Measurements from ENCODE around the gene ABCB4.

The ABCB4 gene

DNA sequence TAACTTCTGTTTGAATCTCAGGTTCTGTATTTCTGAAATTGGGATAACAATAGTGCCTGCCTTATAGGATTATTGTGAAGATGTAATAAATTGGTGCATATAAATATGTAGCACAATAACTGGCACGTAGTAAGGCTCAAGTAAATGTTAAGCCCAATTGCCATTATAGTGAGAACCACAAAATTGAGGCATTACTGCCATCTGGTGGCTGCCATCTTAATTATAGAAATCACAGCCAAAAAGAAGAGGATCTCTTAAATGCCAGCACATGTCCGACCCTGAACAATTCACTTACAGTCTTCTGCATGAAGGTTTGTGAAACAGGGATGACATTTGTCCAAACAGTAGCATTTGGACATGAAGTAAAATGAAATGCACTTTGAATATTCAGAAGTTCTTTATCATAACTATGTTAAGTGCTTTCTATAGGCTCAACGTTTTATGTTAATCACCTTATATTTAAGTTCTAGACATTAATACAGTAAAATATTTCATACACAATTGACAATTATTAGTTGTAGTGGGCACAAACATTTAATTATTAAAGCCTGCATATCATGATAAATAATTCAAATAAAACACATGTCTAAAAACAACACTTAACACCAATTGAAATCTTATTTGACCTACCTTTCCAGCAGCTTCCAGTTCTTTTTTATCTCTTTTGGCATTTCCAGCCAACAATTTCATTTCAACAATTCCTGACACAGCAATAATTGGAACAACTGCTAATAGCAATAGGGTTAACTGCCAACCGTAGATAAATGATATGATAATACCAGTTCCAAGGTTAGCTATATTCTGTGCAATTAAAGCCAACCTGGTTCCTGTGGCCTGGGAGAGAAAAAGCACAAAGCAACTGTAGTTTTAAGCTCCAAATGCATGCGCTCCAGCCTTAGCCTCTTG is 58.5 kb downstream of the ABCB4 start:
- DNase-seq = no peak

DNA sequence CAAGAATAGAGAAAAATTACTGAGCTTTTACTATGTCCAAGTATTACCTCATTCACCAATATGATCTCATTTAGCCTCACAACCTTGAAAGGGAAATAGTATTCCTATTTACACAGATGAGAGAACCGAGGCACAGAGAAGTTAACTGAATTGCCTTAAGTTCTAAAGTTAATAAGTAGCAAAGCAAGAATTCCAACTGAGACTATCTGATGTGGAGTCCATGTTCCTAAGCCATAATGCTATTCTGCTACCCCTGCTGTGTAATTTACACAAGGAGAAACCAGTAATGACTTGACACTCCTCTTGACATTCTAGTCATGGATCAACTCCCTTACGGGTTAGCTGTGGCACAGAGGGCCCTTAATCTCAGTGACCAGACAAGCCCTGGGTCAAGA is 60.7 kb downstream of the ABCB4 start:
- no peak for DNase-seq

DNA sequence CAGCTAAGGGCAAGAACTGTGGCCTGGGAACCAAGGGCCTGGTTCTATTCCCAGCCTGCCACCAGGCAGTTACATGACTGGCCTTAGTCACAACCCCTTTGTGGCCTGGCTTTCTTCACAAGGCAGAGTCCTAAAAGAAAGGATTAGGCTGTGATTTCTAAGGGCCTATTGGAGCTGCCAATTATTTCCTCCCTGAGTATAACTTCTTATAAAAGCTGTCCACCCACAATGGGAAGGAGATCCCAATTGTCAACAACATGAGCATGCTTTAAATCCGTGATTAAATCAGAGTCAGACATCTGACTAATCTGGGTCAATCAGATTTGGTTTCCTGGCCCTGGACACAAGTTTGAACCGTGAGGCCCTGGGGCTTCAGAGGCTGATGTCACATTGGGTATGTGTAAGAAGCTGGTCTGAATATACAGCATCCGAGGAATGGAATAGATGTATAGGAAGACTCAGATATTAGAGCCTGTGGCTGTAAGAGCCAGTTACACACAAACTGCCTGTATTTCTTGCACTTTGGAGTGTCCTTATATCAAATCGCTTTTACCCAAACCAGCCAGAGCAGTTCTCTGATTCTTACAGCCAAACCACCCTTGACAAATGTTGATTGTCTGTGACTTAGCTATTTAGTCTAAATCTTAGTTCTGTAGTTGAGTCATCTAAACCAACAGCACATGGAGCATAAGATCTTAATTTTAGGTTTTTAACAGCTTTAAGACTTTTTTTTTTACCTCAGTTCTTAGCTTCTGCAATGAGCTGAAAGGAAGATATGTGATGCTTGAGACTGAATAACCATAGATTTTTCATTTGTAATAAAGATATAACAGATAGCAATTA is 61.3 kb downstream of the ABCB4 start:
- no peak for DNase-seq

DNA sequence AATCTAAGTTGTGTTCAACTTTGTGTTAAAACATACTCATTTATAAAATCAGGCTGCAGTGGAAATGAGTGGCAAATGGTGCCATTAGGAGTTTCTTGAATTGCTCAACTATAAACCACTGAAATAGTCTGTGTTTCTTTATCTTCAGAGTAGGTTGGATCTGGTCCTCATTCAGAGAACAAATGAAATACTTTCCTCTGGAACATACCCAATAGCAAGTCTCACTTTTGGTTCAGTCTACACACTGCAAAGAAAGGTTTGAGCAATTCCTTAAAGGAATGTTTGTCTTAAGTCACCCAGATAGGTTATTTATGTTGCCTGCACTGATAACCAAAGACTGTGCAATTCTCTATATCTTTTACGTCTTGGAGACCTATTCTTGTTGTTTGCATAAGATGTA is 62.5 kb downstream of the ABCB4 start:
- no peak for DNase-seq

DNA sequence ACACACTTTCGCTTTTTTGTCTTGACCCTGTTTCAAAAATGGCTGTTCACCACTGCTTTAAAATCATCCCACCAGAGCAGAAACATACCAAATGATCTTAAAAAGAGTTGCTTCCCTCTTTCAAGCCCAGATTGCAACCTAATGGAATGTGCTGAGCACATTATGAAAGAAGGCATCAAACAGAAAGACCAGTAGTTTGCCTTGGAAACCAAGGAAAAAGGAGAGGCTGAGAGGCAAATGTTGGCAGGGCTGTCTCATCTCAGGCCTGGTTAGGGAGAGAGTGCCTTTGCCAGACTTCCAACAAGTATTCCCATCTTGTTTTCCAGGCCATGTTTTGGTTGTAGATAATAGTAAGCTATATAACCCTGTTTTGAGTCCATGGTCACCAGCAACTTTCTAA is 64.3 kb downstream of the ABCB4 start:
- DNase-seq = no peak

DNA sequence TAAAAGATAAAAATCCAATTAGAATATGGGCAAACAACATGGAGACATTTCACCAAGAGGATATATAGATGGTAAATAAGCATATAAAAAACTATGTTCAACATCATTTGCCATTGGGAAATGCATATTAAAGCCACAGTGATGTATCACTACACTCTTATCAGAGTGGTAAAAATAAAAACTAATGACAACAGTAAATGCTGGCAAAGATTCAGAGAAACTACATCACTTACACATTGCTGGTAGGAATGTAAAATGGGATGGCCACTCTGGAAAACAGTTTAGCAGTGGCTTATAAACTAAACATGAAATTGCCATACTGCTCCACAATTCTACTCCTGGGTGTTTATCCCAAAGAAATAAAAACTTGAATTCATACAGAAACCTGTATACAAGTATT is 70.8 kb downstream of the ABCB4 start:
- no peak for DNase-seq

DNA sequence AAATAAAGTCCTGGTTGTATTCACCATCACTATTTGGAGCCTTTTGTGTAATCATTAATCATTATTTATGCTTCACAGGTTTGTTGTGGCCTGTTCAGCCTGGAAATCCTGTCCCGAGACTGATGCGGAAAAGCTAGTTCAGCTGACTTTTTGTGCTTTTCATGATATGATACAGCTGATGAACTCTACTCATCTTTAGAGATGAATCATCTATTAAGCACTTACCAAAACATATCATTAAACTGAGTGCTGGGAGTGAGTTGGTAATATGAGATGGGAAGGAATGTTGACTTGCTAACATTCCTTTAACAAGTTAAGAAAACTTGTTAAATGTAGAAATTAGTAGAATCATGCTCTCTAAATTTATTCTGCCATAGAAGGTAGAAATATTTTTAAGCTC is 77.0 kb downstream of the ABCB4 start:
- DNase-seq = no peak

DNA sequence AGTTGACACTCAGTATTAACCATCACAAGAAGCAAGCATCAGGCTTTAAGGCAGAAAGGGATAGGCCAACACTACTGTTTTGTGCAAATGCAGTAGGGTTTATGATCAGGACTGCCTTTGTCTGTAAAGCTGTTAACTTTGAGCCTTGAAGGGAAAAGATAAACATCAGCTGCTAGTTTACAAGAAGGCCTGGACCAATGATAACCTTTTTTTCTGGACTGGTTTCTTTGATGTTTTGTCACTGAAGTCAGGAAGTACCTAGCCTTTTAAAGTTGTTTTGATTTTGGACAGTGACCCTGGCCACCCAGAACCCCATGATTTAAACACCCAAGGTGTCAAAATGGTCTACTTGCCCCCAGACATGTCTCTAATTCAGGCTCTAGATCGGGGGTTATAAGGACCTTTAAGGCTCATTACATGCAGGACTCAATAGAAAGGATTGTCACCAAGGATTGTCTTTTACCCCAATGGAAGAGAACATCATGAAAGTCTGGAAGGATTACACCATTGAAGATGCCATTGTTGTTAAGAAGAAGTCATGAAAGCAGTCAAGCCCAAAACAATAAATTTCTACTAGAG is 79.9 kb downstream of the ABCB4 start:
- no peak for DNase-seq

DNA sequence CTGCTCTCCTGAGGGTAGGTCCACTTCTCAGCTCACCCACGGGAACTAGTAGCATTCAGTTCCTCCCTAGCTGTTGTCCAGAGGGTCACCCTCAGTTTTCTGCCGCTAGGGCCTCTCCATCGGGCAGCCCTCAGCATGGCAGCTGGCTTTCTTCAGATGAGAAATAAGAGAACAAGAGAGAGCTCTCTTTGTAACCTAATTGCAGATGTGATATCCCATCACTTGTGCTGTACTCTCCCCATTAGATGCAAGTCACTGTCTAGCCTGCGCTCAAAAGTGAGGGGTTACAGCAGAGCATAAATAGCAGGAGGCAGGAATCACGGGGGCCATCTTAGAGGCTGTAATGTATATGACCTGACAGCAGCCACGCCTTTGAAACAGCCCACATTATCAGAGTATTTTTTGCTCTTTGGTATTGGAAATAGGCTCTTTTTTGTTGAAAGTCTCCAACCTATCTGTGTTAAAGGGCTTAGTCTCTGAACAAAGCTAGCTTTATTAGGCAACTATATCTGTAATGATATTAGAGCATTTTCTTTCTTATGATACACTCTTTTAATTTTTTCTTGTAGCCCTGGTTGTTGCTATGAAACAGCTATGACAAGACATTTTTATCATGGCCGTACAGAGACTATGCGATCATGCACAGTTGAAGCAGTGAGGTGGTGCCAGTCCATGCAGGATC is 84.3 kb downstream of the ABCB4 start:
- no peak for DNase-seq

DNA sequence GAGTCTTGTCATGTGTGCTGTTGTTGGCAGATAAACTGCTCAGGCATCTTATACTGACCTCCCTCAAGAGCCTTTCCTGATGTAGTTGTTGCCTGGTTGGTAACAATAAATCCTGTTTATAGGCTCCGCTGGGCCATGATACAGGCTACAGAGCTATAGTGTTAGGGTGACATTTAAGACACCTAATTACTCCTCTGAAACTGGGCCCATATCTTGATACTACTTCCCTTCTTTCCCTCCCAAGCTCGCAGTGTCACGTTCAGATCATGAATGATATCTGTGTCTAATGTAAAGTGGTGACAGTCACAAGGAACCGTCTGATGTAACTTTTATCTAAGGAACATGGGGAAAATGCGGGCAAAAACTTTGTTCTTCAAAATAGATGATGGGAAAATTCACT is 94.6 kb downstream of the ABCB4 start:
- no peak for DNase-seq

DNA sequence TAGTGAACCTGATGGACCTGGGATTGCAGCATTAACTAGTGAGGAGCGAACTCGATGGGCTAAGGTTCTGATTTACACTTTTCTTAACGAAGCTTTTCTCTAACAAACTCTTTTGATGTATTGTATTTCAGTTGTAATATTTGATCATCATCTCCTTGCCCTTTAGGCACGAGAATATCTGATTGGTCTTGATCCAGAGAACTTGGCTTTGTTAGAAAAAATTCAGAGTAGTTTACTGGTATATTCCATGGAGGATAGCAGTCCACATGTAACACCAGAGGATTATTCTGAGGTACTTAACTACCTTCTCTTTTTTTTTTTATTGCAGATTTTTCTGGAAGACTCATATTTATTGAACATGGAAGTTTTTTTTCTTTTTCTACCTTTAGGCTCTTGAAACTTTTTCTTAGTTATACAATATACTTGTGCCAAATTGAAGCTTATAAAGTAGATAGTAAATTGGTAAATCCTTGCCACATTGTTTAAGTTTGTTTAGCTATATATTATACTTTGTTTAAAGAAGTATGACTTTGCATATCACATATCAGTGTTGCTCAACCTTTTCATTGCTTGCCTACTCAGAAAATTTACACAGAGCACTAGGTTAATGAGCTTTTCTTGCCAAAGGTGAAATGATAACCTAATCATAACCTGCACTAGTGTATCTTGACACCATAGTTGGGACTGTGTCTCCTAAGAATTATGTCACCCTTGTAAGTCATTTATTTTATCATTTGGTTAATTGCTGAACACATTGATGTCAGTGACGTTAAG is 99.6 kb downstream of the ABCB4 start:
- DNase-seq = no peak

DNA sequence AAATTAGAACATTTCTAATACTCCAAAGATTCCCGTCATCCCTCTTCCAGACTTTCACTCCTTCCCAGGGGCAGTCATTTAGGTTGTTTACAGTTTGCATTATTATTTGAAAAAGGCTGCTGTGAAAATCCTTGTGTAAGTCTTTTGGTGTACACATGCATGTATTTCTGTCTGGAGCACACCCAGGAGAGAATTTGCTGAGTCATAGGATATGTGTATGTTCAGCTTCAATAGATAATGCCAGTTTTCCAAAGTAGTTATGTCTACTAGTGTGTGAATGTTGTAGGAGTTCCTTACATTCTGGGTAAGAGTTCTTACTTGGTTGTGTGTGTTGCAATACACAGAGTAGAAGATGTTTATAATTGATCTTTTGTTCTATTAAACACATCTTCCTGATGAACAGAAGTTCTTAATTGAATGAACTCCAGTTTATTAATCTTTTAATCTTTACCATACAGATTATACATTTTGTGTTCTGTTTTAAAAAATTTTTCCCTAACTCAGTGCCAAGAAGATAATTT is 104.8 kb downstream of the ABCB4 start:
- no peak for DNase-seq

DNA sequence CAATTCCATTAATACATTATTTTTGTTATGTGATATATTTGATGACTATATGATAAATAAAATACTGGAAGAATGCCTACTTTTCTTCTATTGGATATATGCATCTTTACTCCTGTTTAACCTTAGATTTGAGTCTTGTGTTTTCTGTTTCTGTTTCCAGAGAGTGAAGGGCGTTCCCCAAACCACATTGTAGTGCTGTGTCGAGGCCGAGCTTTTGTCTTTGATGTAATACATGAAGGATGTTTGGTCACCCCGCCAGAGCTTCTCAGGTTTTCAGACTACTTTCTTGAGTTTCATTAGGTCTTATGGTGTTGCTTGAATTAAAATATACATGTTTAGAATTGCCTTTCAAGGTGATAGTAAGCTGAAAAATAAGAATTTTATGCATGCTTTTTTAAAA is 106.3 kb downstream of the ABCB4 start:
- DNase-seq = no peak

DNA sequence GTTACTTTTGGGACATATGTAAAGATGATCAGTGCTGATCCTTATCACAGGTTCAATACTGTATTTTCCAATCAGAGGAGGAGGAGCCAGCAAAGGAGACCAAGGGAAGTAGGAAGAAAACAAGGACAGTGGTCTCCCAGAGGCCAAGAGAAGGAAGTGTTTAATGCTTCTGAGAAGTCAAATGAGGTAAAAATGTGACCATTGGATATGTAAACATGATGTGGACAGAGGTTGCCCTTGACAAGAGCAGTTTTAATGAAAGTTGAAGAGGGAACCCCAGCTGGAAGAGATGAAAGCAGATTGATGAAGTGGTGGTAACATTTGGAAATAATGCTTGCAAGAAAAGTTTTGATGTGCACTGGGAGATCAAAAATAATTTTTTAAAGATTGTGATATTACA is 111.2 kb downstream of the ABCB4 start:
- DNase-seq = no peak

DNA sequence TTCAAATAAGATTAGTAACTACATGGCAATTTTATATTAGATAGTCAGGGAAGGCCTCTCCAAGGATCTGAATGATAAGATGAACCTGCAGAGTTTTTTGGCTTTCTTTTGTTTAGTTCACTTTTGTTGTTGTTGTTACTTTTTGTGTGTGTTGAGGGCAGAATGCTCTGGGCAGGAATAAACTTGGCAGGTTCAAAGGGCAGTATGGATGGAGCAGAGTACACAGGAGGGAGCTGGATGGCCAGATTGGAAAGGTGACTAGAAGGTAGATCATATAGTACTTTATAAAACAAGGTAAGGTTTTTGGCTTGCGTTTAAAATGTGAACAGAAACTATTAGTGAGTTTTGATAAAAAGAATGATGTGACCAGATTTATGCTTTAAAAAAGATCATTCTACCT is 112.1 kb downstream of the ABCB4 start:
- no peak for DNase-seq

DNA sequence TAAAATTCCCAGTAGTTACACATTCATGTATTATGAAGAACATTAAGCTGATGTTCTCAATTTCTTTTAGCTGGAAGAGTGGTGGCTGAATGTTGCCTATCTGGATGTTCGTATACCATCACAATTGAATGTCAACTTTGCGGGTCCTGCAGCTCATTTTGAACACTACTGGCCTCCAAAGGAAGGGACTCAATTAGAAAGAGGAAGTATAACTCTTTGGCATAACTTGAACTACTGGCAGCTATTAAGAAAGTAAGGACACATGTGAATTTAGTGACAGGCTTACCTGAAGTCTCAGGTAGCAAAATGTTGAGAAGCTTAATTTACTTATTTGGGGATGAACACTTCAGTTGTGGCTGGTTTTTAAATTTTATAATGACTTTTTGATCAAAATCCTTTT is 114.2 kb downstream of the ABCB4 start:
- DNase-seq = no peak

DNA sequence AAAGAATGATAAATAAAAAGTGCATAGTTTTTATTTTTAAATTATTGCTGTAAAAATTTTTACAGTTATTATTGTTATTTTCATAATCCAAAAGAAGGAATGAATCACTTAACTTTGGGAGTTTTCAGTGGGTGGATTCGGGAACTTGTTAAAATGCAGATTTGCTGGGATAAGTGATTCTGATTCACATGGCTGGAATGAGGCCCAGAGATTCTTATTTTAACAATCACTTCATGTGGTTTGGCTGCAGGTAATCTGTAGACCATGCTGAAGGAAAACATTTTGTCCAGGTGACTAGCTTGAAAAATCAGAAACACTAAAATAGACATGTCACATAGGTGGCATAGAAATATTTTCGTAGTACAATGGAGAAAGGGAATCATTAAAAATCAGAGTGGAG is 116.1 kb downstream of the ABCB4 start:
- no peak for DNase-seq

DNA sequence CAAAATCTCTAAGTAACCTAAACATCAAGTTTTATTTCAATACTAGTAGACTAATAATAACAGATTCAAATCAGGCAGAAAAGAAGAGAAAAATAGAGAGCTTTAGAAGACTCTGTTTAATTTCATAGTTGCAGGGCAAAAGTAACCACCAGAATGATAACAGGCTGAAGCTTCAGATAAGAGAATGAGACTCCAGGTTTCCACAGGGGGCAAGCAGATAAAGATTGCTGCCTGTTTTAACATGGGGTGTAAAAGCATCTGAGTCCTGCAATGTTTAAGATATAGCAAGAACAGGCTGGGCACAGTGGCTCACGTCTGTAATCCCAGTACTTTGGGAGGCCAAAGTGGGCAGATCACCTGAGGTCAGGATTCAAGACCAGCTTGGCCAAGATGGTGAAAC is 119.0 kb downstream of the ABCB4 start:
- no peak for DNase-seq

DNA sequence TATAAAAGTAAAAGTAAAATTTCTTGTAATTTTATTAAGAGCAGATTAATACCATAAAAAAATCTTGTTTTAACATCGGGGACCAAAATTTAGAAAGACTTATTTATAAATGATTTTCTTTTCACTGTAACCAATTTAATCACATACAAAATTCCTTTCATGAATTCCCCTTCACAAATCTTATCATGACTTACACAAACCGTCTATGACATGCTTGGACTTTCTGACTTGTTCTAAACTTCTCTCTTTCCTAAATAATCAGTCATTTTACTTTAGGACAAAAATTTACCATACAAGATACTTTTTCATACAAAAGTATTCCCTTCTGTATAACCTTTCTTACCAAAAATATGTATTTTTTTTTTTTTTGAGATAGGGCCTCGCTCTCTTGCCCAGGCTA is 120.7 kb downstream of the ABCB4 start:
- DNase-seq = no peak

Measured in DMS79 (cell line).